H9 (cell line): ENCODE measurements around the gene ZSCAN18. TPM values are rescaled to one million over a fixed set of nuclear protein-coding genes. Genes with fewer than 3 reads are reported as not detected.

ENCODE experiments used
- DNase-seq: peaks from one replicate; pipeline ENCODE4 v3.0.0-alpha.2; 2017
- H2AFZ ChIP-seq: one replicate; pipeline ENCODE4 v1.6.1; 2013; ENCODE audit warnings: mild to moderate bottlenecking, low read length, control low read depth, moderate library complexity
- H2AK5ac ChIP-seq: 2 replicates; pipeline ENCODE4 v1.6.1; 2013; ENCODE audit warnings: low read length, control low read depth, mixed read lengths; ENCODE audit not compliant: insufficient read length
- H2BK120ac ChIP-seq: one replicate; pipeline ENCODE4 v1.6.1; 2013; ENCODE audit warnings: low read depth, mild to moderate bottlenecking, low read length, control low read depth, inconsistent platforms; ENCODE audit not compliant: poor library complexity, severe bottlenecking
- H2BK12ac ChIP-seq: 2 replicates; pipeline ENCODE4 v1.6.1; 2013; ENCODE audit warnings: low read length, control low read depth, mixed read lengths, low read depth; ENCODE audit not compliant: insufficient read length
- H2BK15ac ChIP-seq: 2 replicates; pipeline ENCODE4 v1.6.1; 2013; ENCODE audit warnings: low read depth, low read length, control low read depth
- H2BK20ac ChIP-seq: one replicate; pipeline ENCODE4 v1.6.1; 2013; ENCODE audit warnings: low read depth, mild to moderate bottlenecking, low read length, control low read depth, inconsistent platforms; ENCODE audit not compliant: poor library complexity, severe bottlenecking
- H2BK5ac ChIP-seq: 2 replicates; pipeline ENCODE4 v1.6.1; 2013; ENCODE audit warnings: low read length, control low read depth, mixed read lengths; ENCODE audit not compliant: insufficient read length
- H3K14ac ChIP-seq: 2 replicates; pipeline ENCODE4 v1.6.1; 2013; ENCODE audit warnings: low read length, control low read depth; ENCODE audit not compliant: insufficient read depth
- H3K18ac ChIP-seq: 2 replicates; pipeline ENCODE4 v1.6.1; 2013; ENCODE audit warnings: low read depth, mild to moderate bottlenecking, mixed read lengths, low read length, control low read depth; ENCODE audit not compliant: insufficient read length
- H3K23ac ChIP-seq: 2 replicates; pipeline ENCODE4 v1.6.1; 2013; ENCODE audit warnings: low read length, control low read depth, mixed read lengths, low read depth; ENCODE audit not compliant: insufficient read length
- H3K23me2 ChIP-seq: 2 replicates; pipeline ENCODE4 v1.6.1; 2013; ENCODE audit warnings: low read depth, mild to moderate bottlenecking, mixed read lengths, low read length, control low read depth; ENCODE audit not compliant: insufficient read length, poor library complexity, severe bottlenecking
- H3K27ac ChIP-seq: 2 replicates; pipeline ENCODE4 v1.5.1; 2013; ENCODE audit warnings: low read length, control low read depth, mixed read lengths, low read depth; ENCODE audit not compliant: insufficient read length
- H3K27me3 ChIP-seq: 2 replicates; pipeline ENCODE4 v1.6.1; 2013; ENCODE audit warnings: low read length, control low read depth, inconsistent platforms; ENCODE audit not compliant: insufficient read depth
- H3K4ac ChIP-seq: 2 replicates; pipeline ENCODE4 v1.6.1; 2013; ENCODE audit warnings: low read depth, mild to moderate bottlenecking, control low read depth, inconsistent platforms, low read length, moderate library complexity
- H3K4me1 ChIP-seq: 2 replicates; pipeline ENCODE4 v1.6.1; 2013; ENCODE audit warnings: low read length, control low read depth, inconsistent platforms; ENCODE audit not compliant: insufficient read depth
- H3K4me2 ChIP-seq: 2 replicates; pipeline ENCODE4 v1.6.1; 2013; ENCODE audit warnings: low read length, control low read depth, mixed read lengths; ENCODE audit not compliant: insufficient read length, insufficient read depth
- H3K56ac ChIP-seq: 2 replicates; pipeline ENCODE4 v1.6.1; 2013; ENCODE audit warnings: low read depth, mild to moderate bottlenecking, mixed read lengths, low read length, control low read depth; ENCODE audit not compliant: insufficient read length
- H3K79me1 ChIP-seq: 2 replicates; pipeline ENCODE4 v1.6.1; 2013; ENCODE audit warnings: low read depth, mild to moderate bottlenecking, moderate library complexity, low read length, control low read depth, inconsistent platforms; ENCODE audit not compliant: insufficient read depth, poor library complexity, severe bottlenecking
- H3K79me2 ChIP-seq: 2 replicates; pipeline ENCODE4 v1.6.1; 2013; ENCODE audit warnings: low read length, control low read depth, inconsistent platforms; ENCODE audit not compliant: insufficient read depth
- H3K9ac ChIP-seq: 2 replicates; pipeline ENCODE4 v1.6.1; 2013; ENCODE audit warnings: low read length, control low read depth, mixed read lengths; ENCODE audit not compliant: insufficient read length; ENCODE audit errors: extremely low read depth
- H3K9me3 ChIP-seq: one replicate; pipeline ENCODE4 v1.6.1; 2013; ENCODE audit warnings: low read depth, low read length, inconsistent platforms; ENCODE audit not compliant: control insufficient read depth
- H3T11ph ChIP-seq: one replicate; pipeline ENCODE4 v1.6.1; 2013; ENCODE audit warnings: mild to moderate bottlenecking, low read length, control low read depth, inconsistent platforms
- H4K20me1 ChIP-seq: one replicate; pipeline ENCODE4 v1.6.1; 2013; ENCODE audit not compliant: control insufficient read depth, insufficient read length, insufficient read depth
- H4K5ac ChIP-seq: 2 replicates; pipeline ENCODE4 v1.6.1; 2013; ENCODE audit warnings: low read depth, mild to moderate bottlenecking, mixed read lengths, low read length, control low read depth; ENCODE audit not compliant: insufficient read length
- H4K8ac ChIP-seq: replicated peaks from 2 replicates; pipeline ENCODE4 v1.6.1; 2013; ENCODE audit warnings: low read length, control low read depth, mixed read lengths, low read depth; ENCODE audit not compliant: insufficient read length
- H4K91ac ChIP-seq: 2 replicates; pipeline ENCODE4 v1.6.1; 2013; ENCODE audit warnings: low read depth, mild to moderate bottlenecking, moderate library complexity, mixed read lengths, low read length, control low read depth; ENCODE audit not compliant: insufficient read length
- H3K27ac Mint-ChIP-seq, 3 experiments: 2 replicates in 2 of 3; 3 replicates in 1 of 3; pipeline ENCODE4 v1.8.0; 2020 to 2021; ENCODE audit warnings: mixed read lengths in 3 of 3, mild to moderate bottlenecking in 1 of 3, moderate library complexity in 1 of 3
- H3K27me3 Mint-ChIP-seq: 2 replicates; pipeline ENCODE4 v1.8.0; 2021; ENCODE audit warnings: low read depth, mild to moderate bottlenecking, moderate library complexity, mixed read lengths
- H3K36me3 Mint-ChIP-seq, 3 experiments: 2 replicates in 2 of 3; 3 replicates in 1 of 3; pipeline ENCODE4 v1.8.0; 2020 to 2021; ENCODE audit warnings: low read depth in 3 of 3, mixed read lengths in 3 of 3; ENCODE audit not compliant: insufficient read depth in 1 of 3
- H3K4me1 Mint-ChIP-seq, 2 experiments: 2 replicates each; pipeline ENCODE4 v1.8.0; 2020; ENCODE audit warnings: mixed read lengths in 2 of 2
- H3K4me3 Mint-ChIP-seq, 2 experiments: 2 replicates in 1 of 2; 3 replicates in 1 of 2; pipeline ENCODE4 v1.8.0; 2020 to 2021; ENCODE audit warnings: mild to moderate bottlenecking in 2 of 2, mixed read lengths in 2 of 2, moderate library complexity in 1 of 2
- H3K9me3 Mint-ChIP-seq, 2 experiments: 2 replicates in 1 of 2; 3 replicates in 1 of 2; pipeline ENCODE4 v1.8.0; 2020; ENCODE audit warnings: mild to moderate bottlenecking in 2 of 2, mixed read lengths in 2 of 2, moderate library complexity in 1 of 2
- WGBS: extraction: QIAGEN DNeasy Blood & Tissue Kit; methylation state at CpG from one replicate; pipeline ENCODE4 v1.1.7; 2013; ENCODE audit warnings: missing lambda C conversion rate, low lambda C conversion rate, mixed read lengths; ENCODE audit not compliant: insufficient read length; ENCODE audit errors: extremely low coverage; 5-methylcytosine and 5-hydroxymethylcytosine counted together
- total RNA-seq: library from RNA; stranded (reverse); gene quantifications from 2 replicates; pipeline ENCODE4 v1.2.1, GENCODE V29; 2021
- TF ChIP-seq, protein P1 (sequence below): fragments of 200-600 bp; sonication (generic); conservative IDR thresholded peaks from 3 replicates; pipeline ENCODE4 v1.8.0; 2021; ENCODE audit warnings: antibody characterized with exemption, mild to moderate bottlenecking

Gene ZSCAN18
- total RNA-seq, 1 experiment from 2014 or later = 40.1 TPM

GRCh38 chr19:58067240-58067912 lies 30.7 kb downstream of the ZSCAN18 start:
- Histone ChIP-seq H3K27me3 (no peaks in the 10 kb centered on the region), H2BK20ac (no peak overlapping the region), H3K14ac (no peak overlapping the region), H2BK120ac (no peak overlapping the region), H3K79me2 (no peaks in the 10 kb centered on the region), H3T11ph (no peak overlapping the region), H3K9ac (no peak overlapping the region), H3K56ac (no peak overlapping the region), H3K18ac (no peak overlapping the region), H2AFZ (no peak overlapping the region), H3K79me1 (no peaks in the 10 kb centered on the region), H2BK5ac (no peak overlapping the region), H4K5ac (no peak overlapping the region), H3K4me2 (no peak overlapping the region), H3K23ac (no peak overlapping the region), H4K20me1 (no peaks in the 10 kb centered on the region), H3K4me1 (no peaks in the 10 kb centered on the region), H4K91ac (no peak overlapping the region), H3K27ac (no peak overlapping the region), H2BK15ac (no peak overlapping the region), H3K4ac (no peak overlapping the region), H2AK5ac (no peak overlapping the region), H4K8ac (no peak overlapping the region), H3K23me2 (no peaks in the 10 kb centered on the region), H2BK12ac (no peak overlapping the region), H3K9me3 (peaks cover 55% of the 10 kb centered on the region)
- Mint-ChIP-seq H3K9me3 (peaks cover 92 to 94% of the 10 kb centered on the region in 2 experiments), H3K36me3 (peaks cover 60 to 78% (median 72%) of the 10 kb centered on the region in 3 experiments), H3K27me3 (peaks cover 6% of the 10 kb centered on the region), H3K4me3 (no peak overlapping the region), H3K27ac (no peak overlapping the region), H3K4me1 (no peaks in the 10 kb centered on the region)
- no CpG with 5 or more reads among the region's 15 CpGs for WGBS
- TF ChIP-seq, protein P1, sequence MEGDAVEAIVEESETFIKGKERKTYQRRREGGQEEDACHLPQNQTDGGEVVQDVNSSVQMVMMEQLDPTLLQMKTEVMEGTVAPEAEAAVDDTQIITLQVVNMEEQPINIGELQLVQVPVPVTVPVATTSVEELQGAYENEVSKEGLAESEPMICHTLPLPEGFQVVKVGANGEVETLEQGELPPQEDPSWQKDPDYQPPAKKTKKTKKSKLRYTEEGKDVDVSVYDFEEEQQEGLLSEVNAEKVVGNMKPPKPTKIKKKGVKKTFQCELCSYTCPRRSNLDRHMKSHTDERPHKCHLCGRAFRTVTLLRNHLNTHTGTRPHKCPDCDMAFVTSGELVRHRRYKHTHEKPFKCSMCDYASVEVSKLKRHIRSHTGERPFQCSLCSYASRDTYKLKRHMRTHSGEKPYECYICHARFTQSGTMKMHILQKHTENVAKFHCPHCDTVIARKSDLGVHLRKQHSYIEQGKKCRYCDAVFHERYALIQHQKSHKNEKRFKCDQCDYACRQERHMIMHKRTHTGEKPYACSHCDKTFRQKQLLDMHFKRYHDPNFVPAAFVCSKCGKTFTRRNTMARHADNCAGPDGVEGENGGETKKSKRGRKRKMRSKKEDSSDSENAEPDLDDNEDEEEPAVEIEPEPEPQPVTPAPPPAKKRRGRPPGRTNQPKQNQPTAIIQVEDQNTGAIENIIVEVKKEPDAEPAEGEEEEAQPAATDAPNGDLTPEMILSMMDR = no peak
- no peak for DNase-seq
